IPS-18c (cell line): Measurements from ENCODE around the gene GALNT16.

Source experiments
- H3K4me3 ChIP-seq: 2 replicates; pipeline ENCODE4 v1.7.0; 2013; ENCODE audit warnings: low read depth, mild to moderate bottlenecking, low read length, moderate library complexity; ENCODE audit not compliant: insufficient read depth
- H3K9me3 ChIP-seq: one replicate; pipeline ENCODE4 v1.6.1; 2013; ENCODE audit warnings: mild to moderate bottlenecking, low read length, moderate library complexity; ENCODE audit not compliant: control insufficient read depth, insufficient read depth

The GALNT16 gene

GRCh38 chr14:69320581-69321365 is 60.8 kb downstream of the GALNT16 start:
- H3K4me3 ChIP-seq = no peak overlapping the region

GRCh38 chr14:69321601-69322330 is 61.8 kb downstream of the GALNT16 start:
- Histone ChIP-seq H3K4me3 (no peak overlapping the region), H3K9me3 (no peaks in the 10 kb centered on the region)

More at GRCh38 chr14:69320581-69321365, 60.8 kb downstream of the GALNT16 start:
- no peaks in the 10 kb centered on the region for H3K9me3 ChIP-seq

DNA sequence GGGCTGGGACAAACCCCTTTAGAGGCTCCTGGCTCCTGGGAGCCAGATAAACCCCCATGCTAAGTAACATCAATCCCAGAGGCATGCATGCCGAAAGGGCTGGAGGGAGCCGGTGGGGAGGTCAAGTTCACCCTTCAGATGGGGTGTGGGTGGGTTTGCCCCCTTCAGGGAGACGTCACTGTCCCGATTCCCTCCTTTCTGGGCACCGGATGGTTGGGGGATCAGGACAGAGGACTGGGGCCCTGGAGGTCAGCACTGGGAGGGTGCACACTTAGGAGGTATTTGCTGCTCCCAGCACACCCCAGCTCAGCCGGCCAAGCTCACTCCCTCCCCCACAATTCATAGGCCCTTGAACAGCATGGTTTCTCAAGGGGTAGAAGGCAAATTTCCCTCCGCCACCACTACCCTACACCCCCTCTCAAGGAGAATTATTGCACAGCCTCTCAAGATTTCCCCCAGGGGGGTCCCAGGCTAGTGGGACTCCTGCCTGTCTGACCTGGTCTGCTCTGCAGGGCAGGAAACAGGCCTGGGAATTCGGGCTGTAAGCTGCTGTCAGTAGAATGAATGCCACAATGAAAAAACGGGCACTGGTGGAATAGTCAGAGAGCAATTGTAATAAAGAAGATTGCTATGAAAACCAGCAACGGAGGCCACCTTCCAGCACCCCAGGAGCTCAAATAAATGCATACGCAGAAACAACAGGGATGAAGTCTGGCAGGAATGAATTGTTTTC is 63.5 kb downstream of the GALNT16 start:
- no peaks in the 10 kb centered on the region for H3K9me3 ChIP-seq
- H3K4me3 ChIP-seq = no peak overlapping the region

- Histone ChIP-seq H3K4me3 (no peak overlapping the region), H3K9me3 (no peaks in the 10 kb centered on the region)
Measured at GRCh38 chr14:69323999-69324282, 64.0 kb downstream of the GALNT16 start.

- no peak overlapping the region for H3K4me3 ChIP-seq
- no peaks in the 10 kb centered on the region for H3K9me3 ChIP-seq
Measured at GRCh38 chr14:69324341-69324931, 64.5 kb downstream of the GALNT16 start.

DNA sequence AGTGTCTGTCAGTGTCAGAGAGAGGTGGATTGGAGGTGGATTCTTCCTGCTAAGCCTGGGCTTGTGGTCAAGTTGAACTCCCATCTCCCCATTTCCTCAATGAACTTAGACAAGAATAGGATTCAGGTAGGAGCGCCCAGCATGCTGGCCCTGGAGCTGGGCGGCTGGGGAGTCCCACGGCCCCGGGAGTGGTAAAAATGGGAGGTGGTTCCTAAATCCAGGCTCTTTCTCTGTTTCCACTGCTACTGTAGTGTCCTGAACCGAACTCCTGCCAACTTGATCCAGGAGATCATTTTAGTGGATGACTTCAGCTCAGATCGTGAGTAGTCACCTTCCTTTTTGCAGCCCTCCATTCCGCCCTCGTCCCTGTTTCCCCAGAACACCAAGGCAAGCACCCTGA is 65.1 kb downstream of the GALNT16 start:
- Histone ChIP-seq H3K9me3 (no peaks in the 10 kb centered on the region), H3K4me3 (no peak overlapping the region)

DNA sequence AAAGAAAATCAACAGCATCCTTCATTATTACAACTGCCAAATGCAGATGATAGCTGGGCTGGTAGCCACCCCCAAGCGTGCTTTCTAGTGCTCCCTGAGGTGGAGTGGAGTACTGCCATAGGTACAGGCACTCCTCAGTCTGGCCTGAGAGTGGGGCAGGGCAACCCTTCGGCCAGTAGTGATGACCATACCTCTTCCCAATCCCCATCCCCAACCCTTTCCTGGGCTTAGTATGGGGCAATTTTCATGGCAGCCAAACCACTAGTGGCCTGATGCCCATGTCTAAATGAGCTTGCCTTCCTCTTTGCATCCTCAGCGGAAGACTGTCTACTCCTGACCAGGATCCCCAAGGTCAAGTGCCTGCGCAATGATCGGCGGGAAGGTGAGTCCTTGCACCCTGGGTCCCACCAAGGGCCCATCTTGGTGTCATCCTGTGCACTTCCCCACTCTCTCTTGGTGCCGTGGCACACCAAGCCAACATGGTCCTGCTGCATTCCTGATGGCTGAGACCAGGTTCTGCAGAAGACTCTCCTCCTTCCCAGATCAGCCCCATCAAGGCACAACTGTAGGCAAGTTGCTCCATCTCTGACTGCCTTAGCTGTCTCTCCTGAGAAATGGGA is 65.8 kb downstream of the GALNT16 start:
- Histone ChIP-seq H3K9me3 (no peaks in the 10 kb centered on the region), H3K4me3 (no peak overlapping the region)

GRCh38 chr14:69326611-69327010 is 66.7 kb downstream of the GALNT16 start:
- Histone ChIP-seq H3K4me3 (no peak overlapping the region), H3K9me3 (no peaks in the 10 kb centered on the region)

GRCh38 chr14:69327507-69327906 is 67.5 kb downstream of the GALNT16 start:
- Histone ChIP-seq H3K9me3 (no peaks in the 10 kb centered on the region), H3K4me3 (no peak overlapping the region)

- H3K4me3 ChIP-seq = no peak overlapping the region
Measured at GRCh38 chr14:69328317-69328716, 68.4 kb downstream of the GALNT16 start.

DNA sequence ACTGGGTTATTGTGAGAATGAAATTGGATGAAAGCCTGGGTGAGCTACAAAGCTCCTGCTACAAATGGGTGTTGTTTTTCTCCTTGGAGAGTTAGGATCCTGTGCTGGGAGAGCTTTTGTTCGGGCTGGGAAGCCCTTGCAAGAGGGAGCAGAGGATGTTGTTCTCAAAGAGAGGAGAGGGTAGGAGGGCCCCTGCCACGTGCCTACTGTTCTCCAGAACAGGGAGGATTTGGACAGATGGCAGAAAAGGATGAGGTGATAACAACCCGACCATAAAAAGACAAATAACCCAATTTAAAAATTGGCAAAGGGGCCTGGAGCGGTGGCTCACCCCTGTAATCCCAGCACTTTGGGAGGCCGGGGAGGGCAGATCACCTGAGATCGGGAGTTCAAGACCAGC is 68.8 kb downstream of the GALNT16 start:
- H3K4me3 ChIP-seq = no peak overlapping the region

More at GRCh38 chr14:69328317-69328716, 68.4 kb downstream of the GALNT16 start:
- H3K9me3 ChIP-seq = no peaks in the 10 kb centered on the region

GRCh38 chr14:69331206-69331605 is 71.2 kb downstream of the GALNT16 start:
- Histone ChIP-seq H3K4me3 (no peak overlapping the region), H3K9me3 (no peaks in the 10 kb centered on the region)

More for the DNA sequence above, 68.8 kb downstream of the GALNT16 start:
- H3K9me3 ChIP-seq = no peaks in the 10 kb centered on the region

DNA sequence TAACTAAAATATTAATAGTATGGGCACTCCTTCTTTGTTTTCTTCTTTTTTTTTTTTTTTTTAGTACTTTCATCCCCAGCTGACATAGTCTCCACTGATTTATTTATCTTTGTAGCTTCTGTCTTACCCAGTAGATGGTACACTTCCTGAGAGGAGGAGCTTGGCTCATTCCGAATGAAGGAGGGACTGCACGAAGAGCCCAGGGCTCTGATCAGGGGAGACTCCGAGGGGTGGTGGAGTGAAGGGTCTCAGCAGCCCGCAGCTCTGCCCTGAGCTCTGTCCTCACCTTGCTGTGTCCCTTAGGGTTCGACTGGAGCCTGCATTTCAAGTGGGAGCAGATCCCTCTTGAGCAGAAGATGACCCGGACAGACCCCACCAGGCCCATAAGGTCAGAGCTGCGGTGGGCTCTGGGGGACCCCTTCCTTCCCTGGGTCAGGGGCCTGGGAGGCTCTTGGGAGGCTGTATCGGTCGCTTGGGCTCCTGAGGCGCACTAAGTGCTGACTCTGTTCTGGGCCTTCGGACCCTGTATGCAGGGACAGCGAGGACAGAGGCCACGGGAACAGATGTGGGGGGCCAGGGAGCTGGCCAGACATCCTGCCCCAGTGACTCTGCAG is 72.9 kb downstream of the GALNT16 start:
- no peaks in the 10 kb centered on the region for H3K9me3 ChIP-seq
- no peak overlapping the region for H3K4me3 ChIP-seq

DNA sequence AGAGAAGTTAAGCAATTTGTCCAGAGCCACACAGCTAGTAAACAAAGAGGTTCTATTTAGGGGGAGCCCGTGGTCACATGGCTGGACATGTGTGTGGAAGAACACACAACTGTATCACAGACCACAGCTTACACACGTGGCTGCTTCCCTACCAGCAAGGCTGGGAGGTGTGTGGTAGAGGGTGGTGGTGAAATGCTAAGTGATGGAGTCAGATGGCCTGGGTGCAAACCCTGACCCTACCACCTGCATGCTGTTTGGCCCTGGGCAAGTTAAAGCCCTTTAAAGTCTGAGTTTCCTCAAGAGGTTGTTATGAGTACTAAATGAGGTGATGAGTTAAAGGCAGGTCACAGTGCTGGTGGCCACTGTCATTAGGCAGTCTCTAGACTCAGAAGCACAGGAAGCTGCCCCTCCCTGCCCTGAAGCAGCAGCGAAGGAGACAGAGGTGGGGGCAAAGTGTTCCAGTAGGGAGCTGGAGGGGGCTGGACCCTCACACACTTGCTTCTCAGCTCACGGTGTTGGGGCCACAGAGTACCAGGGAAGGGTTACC is 73.9 kb downstream of the GALNT16 start:
- Histone ChIP-seq H3K9me3 (no peaks in the 10 kb centered on the region), H3K4me3 (no peak overlapping the region)

DNA sequence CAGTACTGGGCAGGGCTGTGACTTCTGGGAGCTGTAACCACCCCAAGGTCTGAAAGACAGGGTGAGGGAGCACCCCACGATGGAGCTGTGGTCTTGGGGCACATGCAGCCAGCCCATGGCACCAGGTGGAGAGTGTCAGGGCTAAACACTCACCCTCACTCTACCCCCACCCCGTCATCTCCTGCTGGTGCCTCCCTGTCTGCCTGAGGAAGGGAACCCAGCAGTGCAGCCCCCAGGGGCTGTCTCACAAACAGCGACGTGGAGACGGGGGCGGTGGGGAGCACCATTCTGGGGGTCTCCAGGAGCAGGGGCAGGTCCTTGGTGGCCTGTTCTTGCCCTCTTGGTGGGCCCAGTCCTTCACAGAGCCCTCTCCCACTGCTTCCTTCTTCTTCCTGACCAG is 74.6 kb downstream of the GALNT16 start:
- Histone ChIP-seq H3K4me3 (no peak overlapping the region), H3K9me3 (no peaks in the 10 kb centered on the region)

GRCh38 chr14:69335371-69335771 is 75.4 kb downstream of the GALNT16 start:
- Histone ChIP-seq H3K4me3 (no peak overlapping the region), H3K9me3 (no peaks in the 10 kb centered on the region)

GRCh38 chr14:69337984-69338383 is 78.0 kb downstream of the GALNT16 start:
- no peak overlapping the region for H3K4me3 ChIP-seq
- peaks cover 2% of the 10 kb centered on the region for H3K9me3 ChIP-seq
